Measurements from ENCODE around the gene HNF4A.
"Not testable (repeated sequence)": the region's sequence is repeated elsewhere in the genome, so short reads cannot be mapped to it uniquely, and the experiment has no call there.

Gene HNF4A

GRCh38 chr20:44319839-44320422 is 35.6 kb upstream of the HNF4A start:
- H3K4me3 ChIP-seq (ENCODE audit: control insufficient read depth, low read depth, low read length) = no peak overlapping the region
- DNase-seq (ENCODE audit: low read depth) = peak; percentile 39
- TF ChIP-seq, protein P1, sequence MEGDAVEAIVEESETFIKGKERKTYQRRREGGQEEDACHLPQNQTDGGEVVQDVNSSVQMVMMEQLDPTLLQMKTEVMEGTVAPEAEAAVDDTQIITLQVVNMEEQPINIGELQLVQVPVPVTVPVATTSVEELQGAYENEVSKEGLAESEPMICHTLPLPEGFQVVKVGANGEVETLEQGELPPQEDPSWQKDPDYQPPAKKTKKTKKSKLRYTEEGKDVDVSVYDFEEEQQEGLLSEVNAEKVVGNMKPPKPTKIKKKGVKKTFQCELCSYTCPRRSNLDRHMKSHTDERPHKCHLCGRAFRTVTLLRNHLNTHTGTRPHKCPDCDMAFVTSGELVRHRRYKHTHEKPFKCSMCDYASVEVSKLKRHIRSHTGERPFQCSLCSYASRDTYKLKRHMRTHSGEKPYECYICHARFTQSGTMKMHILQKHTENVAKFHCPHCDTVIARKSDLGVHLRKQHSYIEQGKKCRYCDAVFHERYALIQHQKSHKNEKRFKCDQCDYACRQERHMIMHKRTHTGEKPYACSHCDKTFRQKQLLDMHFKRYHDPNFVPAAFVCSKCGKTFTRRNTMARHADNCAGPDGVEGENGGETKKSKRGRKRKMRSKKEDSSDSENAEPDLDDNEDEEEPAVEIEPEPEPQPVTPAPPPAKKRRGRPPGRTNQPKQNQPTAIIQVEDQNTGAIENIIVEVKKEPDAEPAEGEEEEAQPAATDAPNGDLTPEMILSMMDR (conservative IDR thresholded peaks at IDR 0.05; ENCODE audit: control insufficient read depth, insufficient read depth, low read depth, low read length) = no peak

DNA sequence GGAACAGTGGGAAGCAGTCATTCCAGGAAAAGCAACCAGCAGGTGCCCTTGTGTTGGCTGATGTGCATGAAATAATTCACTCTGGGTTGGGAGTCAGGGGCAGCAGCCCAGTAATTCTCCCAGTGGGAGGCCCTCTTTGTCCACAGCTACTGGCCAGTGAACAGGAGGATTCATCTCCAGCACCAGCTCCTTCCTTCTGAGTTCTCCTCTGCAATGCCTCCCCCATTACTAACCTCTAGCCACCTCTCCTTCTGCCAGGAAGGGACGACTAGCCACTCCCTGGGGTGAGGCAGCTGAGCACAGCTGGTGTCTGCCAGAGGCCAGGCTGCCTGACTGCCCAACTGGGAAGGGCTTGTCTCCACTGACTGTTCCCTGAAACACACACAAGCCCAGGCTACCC is 31.2 kb upstream of the HNF4A start:
- TF ChIP-seq, protein P1 (conservative IDR thresholded peaks at IDR 0.05; ENCODE audit: control insufficient read depth, insufficient read depth, low read depth, low read length) = no peak
- no peak for DNase-seq (ENCODE audit: low read depth)
- H3K4me3 ChIP-seq (ENCODE audit: control insufficient read depth, low read depth, low read length) = no peak overlapping the region

- TF ChIP-seq, protein P1 (conservative IDR thresholded peaks at IDR 0.05; ENCODE audit: control insufficient read depth, insufficient read depth, low read depth, low read length) = no peak
- peak overlapping the region; percentile 2 for H3K4me3 ChIP-seq (ENCODE audit: control insufficient read depth, low read depth, low read length)
- no peak for DNase-seq (ENCODE audit: low read depth)
Measured at GRCh38 chr20:44326391-44327159, 28.9 kb upstream of the HNF4A start.

DNA sequence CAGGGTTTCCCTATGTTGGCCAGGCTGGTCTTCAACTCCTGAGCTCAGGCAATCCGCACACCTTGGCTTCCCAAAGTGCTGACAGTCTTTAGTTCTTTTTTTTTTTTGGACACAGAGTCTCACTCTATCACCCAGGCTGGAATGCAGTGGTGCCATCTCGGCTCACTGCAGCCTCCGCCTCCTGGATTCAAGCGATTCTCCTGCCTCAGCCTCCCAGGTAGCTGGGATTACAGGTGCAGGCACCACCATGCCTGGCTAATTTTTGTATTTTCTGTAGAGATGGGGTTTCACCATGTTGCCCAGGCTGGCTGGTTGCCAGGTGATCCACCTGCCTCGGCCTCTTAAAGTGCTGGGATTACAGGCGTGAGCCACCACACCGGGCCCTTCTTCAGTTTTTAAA is 27.8 kb upstream of the HNF4A start:
- not testable (repeated sequence) for H3K4me3 ChIP-seq (ENCODE audit: control insufficient read depth, low read depth, low read length); DNase-seq (ENCODE audit: low read depth)

DNA sequence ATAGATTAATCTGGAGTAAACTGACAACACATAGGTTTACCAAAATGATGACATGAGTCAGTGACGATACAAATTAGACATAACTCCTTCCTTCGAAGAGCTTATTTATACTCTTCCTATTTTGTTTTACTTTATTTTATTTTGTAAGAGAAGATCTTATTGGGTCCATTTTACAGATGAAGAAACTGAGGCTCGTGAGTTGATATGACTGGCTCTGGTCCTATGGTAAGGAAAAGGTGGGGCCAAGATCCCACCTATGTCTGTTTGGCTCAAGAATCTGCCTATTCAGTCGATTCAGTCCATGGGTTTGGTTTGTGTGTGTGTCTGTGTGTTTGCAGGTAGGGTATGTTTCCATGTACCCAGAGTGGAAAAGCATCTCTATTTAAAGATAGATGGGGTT is 27.1 kb upstream of the HNF4A start:
- no peak overlapping the region for H3K4me3 ChIP-seq (ENCODE audit: control insufficient read depth, low read depth, low read length)
- DNase-seq (ENCODE audit: low read depth) = no peak
- TF ChIP-seq, protein P1 (conservative IDR thresholded peaks at IDR 0.05; ENCODE audit: control insufficient read depth, insufficient read depth, low read depth, low read length) = no peak

DNA sequence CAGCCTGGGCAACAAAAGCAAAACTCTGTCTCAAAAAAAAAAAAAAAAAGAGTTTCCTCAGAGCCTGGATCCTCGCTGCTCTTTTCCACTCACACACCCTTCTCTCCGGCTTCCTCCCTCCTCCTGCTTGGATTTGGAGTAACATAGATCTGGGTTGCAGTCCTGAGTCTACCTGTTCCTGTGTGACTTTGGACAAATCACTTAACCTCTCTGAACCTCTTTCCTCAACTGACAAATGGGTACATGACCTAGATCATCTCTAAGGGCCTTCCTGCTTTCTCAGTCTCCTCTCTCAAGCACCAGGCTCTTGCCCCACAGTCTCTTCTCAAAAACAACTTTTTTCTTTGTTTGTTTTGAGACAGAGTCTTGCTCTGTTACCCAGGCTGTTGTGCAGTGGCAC is 24.3 kb upstream of the HNF4A start:
- TF ChIP-seq, protein P1 (conservative IDR thresholded peaks at IDR 0.05; ENCODE audit: control insufficient read depth, insufficient read depth, low read depth, low read length) = no peak
- DNase-seq (ENCODE audit: low read depth) = no peak
- no peak overlapping the region for H3K4me3 ChIP-seq (ENCODE audit: control insufficient read depth, low read depth, low read length)

DNA sequence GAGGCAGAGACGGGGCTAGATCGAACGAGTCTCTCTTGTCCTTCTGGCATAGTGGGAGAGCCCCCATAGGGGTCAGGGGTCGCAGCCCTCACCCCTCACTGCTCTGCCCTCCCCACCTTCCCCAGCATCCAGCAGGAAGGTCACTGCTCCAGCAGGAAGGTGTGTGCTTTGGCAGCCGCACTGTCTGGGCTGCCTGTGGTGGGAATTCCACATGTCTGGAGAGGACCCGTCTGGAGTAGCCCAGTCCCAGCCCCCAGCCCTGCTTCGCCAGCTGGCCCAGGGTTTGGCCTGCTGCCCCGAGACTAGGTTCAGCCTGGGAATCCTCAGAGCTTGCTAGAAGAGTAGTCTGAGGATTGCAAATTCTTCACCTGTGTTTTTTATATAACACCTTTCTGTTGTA is 21.2 kb upstream of the HNF4A start:
- no peak for DNase-seq (ENCODE audit: low read depth)
- H3K4me3 ChIP-seq (ENCODE audit: control insufficient read depth, low read depth, low read length) = no peak overlapping the region

More for the DNA sequence above, 21.2 kb upstream of the HNF4A start:
- TF ChIP-seq, protein P1 (conservative IDR thresholded peaks at IDR 0.05; ENCODE audit: control insufficient read depth, insufficient read depth, low read depth, low read length) = no peak

All from fibroblast of mammary gland (primary cell).